Chondrocyte (in vitro differentiated cells): ENCODE measurements around the gene MAP7D1. TPM values are rescaled to one million over a fixed set of nuclear protein-coding genes. Genes with fewer than 3 reads are reported as not detected.

ENCODE experiments used
- DNase-seq: peaks from one replicate; pipeline ENCODE4 v3.0.0; 2021; ENCODE audit warnings: mixed read lengths, low spot score
- H3K27ac Mint-ChIP-seq: one replicate; pipeline ENCODE4 v1.8.0; 2021; ENCODE audit warnings: mild to moderate bottlenecking, moderate library complexity, mixed read lengths; ENCODE audit not compliant: unreplicated experiment
- H3K27me3 Mint-ChIP-seq: 2 replicates; pipeline ENCODE4 v1.8.0; 2021; ENCODE audit warnings: low read depth, mixed read lengths
- H3K36me3 Mint-ChIP-seq: 2 replicates; pipeline ENCODE4 v1.8.0; 2021; ENCODE audit warnings: low read depth, mixed read lengths
- H3K4me1 Mint-ChIP-seq: 2 replicates; pipeline ENCODE4 v1.8.0; 2021; ENCODE audit warnings: low read depth, mild to moderate bottlenecking, mixed read lengths
- H3K4me3 Mint-ChIP-seq: one replicate; pipeline ENCODE4 v1.8.0; 2021; ENCODE audit warnings: mild to moderate bottlenecking, moderate library complexity, mixed read lengths; ENCODE audit not compliant: unreplicated experiment
- H3K9me3 Mint-ChIP-seq: 2 replicates; pipeline ENCODE4 v1.8.0; 2021; ENCODE audit warnings: low read depth, mixed read lengths
- CTCF ChIP-seq: fragments of 200-600 bp; sonication (generic); IDR thresholded peaks from 2 replicates; pipeline ENCODE4 v1.5.0; 2021; ENCODE audit warnings: antibody characterized with exemption, mild to moderate bottlenecking, moderate library complexity
- total RNA-seq: library from RNA; stranded (reverse); gene quantifications from 3 replicates; pipeline ENCODE4 v1.2.1, GENCODE V29; 2021

The MAP7D1 gene
- total RNA-seq, 1 donor from 2014 or later, result 177 TPM

DNA sequence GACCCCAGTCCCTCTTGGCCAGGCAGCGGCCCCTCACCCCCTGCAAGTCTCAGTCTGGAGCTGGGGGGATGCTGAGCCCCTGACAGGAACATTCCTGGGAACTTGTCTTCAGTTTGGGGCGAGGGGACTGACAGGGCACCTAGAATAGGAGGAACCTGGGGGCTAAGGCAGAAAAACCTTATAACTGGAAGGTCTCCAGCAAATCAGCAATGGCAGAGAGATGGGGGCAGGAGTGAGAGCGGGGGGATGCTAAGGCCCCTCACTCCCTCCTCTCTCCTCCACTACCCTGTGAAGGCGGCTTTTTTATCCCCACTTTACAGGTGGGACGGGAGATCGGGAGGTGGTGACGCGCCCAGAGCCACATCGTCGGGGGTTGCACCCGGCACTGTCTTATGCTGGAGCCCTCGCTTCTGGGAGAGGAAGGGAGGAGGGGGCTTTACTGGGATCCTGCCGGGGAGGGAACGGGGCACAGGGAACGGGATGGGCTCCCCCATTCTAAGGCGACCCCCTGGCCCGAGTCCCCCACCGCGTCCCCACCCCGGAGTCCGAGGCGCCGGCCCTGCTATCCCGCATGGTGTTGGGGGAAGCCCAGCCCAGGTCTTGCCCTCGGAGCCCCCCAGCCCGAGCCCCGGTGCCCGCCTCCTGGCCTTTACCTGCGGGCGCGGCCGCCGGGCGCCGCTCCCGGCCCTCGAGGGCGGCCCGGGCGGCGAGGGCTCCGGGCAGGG lies 31.4 kb upstream of the MAP7D1 start:
- TF ChIP-seq CTCF, result no peak
- peaks cover 2% of the 10 kb centered on the region for H3K27me3 Mint-ChIP-seq
- no peak overlapping the region for H3K27ac Mint-ChIP-seq

DNA sequence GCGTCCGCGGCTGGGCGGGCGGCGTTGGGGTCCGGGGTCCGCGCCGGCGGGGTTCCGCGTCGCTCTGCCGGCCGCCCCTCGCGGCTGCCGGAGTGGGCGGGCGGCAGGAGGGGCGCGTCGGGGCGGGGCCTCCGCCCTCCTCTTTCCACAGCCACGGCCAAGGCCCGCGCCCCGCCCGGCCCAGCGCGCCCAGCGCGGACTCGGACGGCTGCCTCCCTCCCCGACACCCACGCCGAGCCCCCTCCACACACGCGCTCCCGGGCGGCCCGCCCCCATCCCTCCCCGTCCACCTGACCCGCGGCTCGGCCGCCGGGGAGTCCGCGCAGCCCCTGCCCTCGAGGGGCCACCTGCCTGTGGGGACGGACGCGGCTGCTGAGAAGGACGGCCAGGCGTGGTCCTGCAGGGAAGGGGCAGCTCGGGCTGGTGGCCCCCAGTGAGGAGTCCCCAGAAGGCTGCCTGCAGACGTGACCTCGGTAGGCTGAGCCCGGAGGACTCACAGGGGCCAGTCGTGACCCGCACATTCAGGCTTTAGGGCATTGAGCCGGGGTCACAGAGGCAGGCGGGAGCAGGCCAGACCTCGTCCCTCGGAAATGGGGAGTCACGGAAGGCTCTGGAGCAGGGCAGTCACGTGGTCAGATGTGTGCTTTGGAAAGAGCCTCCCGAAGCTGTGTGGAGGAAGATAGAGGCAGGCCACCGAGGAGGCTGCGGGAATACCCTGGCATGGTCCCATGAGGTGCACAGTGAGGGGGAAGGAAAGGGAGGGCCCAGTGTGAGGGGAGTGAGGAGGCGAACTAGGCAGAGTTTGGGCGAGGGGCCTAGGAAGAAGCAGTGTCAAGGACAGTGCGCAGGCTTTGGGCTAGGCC lies 30.6 kb upstream of the MAP7D1 start, which contains the start of gene COL8A2:
Gene COL8A2 (minus strand): TSS at position 94 of the 863 bp plus-strand sequence. CDS start 24,980 bp downstream, outside the sequence.
- no peak for TF ChIP-seq CTCF
- H3K27ac Mint-ChIP-seq, result peak within 1 kb of the TSS; percentile 45
- H3K36me3 Mint-ChIP-seq, result no peaks in the 10 kb centered on the region
- peaks cover 38% of the 10 kb centered on the region for H3K4me1 Mint-ChIP-seq
- no peak for DNase-seq
- H3K9me3 Mint-ChIP-seq, result no peaks in the 10 kb centered on the region
- peaks cover 2% of the 10 kb centered on the region for H3K27me3 Mint-ChIP-seq
- H3K4me3 Mint-ChIP-seq, result peak within 1 kb of the TSS; percentile 69

More for the DNA sequence above, 31.4 kb upstream of the MAP7D1 start:
- Mint-ChIP-seq H3K9me3 (no peaks in the 10 kb centered on the region), H3K36me3 (no peaks in the 10 kb centered on the region), H3K4me3 (peak overlapping the region; percentile 69), H3K4me1 (peaks cover 45% of the 10 kb centered on the region)
- no peak for DNase-seq

DNA sequence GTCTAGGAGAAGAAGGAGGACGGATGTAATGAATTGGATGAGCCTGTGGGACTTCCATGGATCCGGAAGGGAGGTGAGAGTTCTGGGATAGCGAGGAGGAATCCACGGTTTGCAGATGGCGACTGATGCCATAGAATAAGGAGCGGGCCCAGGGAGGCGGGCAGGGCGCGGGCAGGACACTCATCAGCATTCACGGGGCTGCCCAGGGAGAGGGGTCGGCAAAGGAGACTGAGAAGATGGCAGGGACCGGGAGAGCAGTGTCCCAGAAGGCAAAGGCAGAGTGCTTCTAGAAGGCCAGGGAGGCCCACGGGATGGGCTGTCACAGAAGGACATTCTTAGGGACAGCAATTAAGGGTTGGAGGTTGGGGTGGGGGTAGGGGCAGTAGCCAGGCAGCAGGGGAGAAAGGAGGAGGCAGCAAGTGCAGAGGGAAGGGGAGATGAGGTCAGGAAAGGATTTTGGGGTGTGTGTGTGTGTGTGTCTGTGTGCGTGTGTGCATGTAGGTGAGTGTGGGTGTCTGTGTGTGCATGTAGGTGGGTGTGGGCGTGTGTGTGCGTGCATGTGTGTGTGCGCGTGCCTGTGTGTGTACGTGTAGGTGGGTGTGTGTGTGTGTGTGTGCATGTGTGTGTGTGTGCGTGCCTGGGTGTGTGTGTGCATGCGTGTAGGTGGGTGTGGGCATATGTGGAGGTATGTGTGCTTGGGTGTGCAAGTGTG lies 29.8 kb upstream of the MAP7D1 start:
- no peak overlapping the region for H3K27ac Mint-ChIP-seq
- TF ChIP-seq CTCF, result no peak
- peaks cover 2% of the 10 kb centered on the region for H3K27me3 Mint-ChIP-seq
- no peak for DNase-seq
- no peaks in the 10 kb centered on the region for H3K36me3 Mint-ChIP-seq
- H3K4me3 Mint-ChIP-seq, result peak overlapping the region; percentile 56
- peaks cover 38% of the 10 kb centered on the region for H3K4me1 Mint-ChIP-seq
- no peaks in the 10 kb centered on the region for H3K9me3 Mint-ChIP-seq

- Mint-ChIP-seq H3K27me3 (peaks cover 2% of the 10 kb centered on the region), H3K4me3 (no peak overlapping the region), H3K27ac (no peak overlapping the region), H3K9me3 (no peaks in the 10 kb centered on the region), H3K4me1 (peaks cover 38% of the 10 kb centered on the region), H3K36me3 (no peaks in the 10 kb centered on the region)
- DNase-seq, result no peak
- no peak for TF ChIP-seq CTCF
Observed at GRCh38 chr1:36126797-36127500, 29.0 kb upstream of the MAP7D1 start.
